HUES48 (cell line): ENCODE results near the gene CTSK.
"Not testable (repeated sequence)": the region's sequence is repeated elsewhere in the genome, so short reads cannot be mapped to it uniquely, and the experiment has no call there.

Experiments used
- H3K27ac ChIP-seq: one replicate; pipeline ENCODE4 v1.7.0; 2013; ENCODE audit warnings: low read depth, low read length, inconsistent platforms
- H3K27me3 ChIP-seq: 2 replicates; pipeline ENCODE4 v1.6.1; 2013; ENCODE audit warnings: mild to moderate bottlenecking, low read length; ENCODE audit not compliant: control insufficient read depth, insufficient read depth
- H3K36me3 ChIP-seq: 2 replicates; pipeline ENCODE4 v1.6.1; 2013; ENCODE audit warnings: low read length; ENCODE audit not compliant: control insufficient read depth, insufficient read depth
- H3K4me1 ChIP-seq: 2 replicates; pipeline ENCODE4 v1.6.1; 2013; ENCODE audit warnings: mild to moderate bottlenecking, low read length; ENCODE audit not compliant: control insufficient read depth, insufficient read depth
- H3K4me3 ChIP-seq: 2 replicates; pipeline ENCODE4 v1.5.1; 2013; ENCODE audit warnings: mild to moderate bottlenecking, low read depth, low read length
- H3K9ac ChIP-seq: 2 replicates; pipeline ENCODE4 v1.6.1; 2013; ENCODE audit warnings: mild to moderate bottlenecking, low read depth, low read length, moderate library complexity
- H3K9me3 ChIP-seq: 2 replicates; pipeline ENCODE4 v1.6.1; 2013; ENCODE audit warnings: low read length; ENCODE audit not compliant: control insufficient read depth, insufficient read depth

CTSK gene

GRCh38 chr1:150778409-150778808, 29.7 kb downstream of the CTSK start:
- H3K36me3 ChIP-seq = no peaks in the 10 kb centered on the region
- H3K27me3 ChIP-seq = no peaks in the 10 kb centered on the region
- H3K4me1 ChIP-seq = no peaks in the 10 kb centered on the region
- no peak overlapping the region for H3K9ac ChIP-seq
- no peak overlapping the region for H3K27ac ChIP-seq
- no peak overlapping the region for H3K4me3 ChIP-seq
- peaks cover 5% of the 10 kb centered on the region for H3K9me3 ChIP-seq

- Histone ChIP-seq H3K27me3 (no peaks in the 10 kb centered on the region), H3K36me3 (no peaks in the 10 kb centered on the region), H3K9me3 (peaks cover 5% of the 10 kb centered on the region), H3K27ac (no peak overlapping the region), H3K4me3 (no peak overlapping the region), H3K9ac (no peak overlapping the region), H3K4me1 (no peaks in the 10 kb centered on the region)
Observed at GRCh38 chr1:150777544-150777943, 30.5 kb downstream of the CTSK start.

GRCh38 chr1:150775931-150776505, 32.0 kb downstream of the CTSK start:
- H3K27ac ChIP-seq, H3K27me3 ChIP-seq, H3K9ac ChIP-seq, H3K4me1 ChIP-seq, H3K4me3 ChIP-seq, H3K9me3 ChIP-seq, H3K36me3 ChIP-seq: not testable (repeated sequence)

GRCh38 chr1:150775276-150775675, 32.8 kb downstream of the CTSK start:
- Histone ChIP-seq H3K36me3 (no peaks in the 10 kb centered on the region), H3K27ac (no peak overlapping the region), H3K27me3 (no peaks in the 10 kb centered on the region), H3K9me3 (peaks cover 3% of the 10 kb centered on the region), H3K4me1 (no peaks in the 10 kb centered on the region), H3K9ac (no peak overlapping the region), H3K4me3 (no peak overlapping the region)

GRCh38 chr1:150772326-150772725, 35.7 kb downstream of the CTSK start:
- H3K27ac ChIP-seq = no peak overlapping the region
- no peaks in the 10 kb centered on the region for H3K36me3 ChIP-seq
- H3K4me1 ChIP-seq = no peaks in the 10 kb centered on the region
- H3K9me3 ChIP-seq = no peaks in the 10 kb centered on the region
- H3K27me3 ChIP-seq = no peaks in the 10 kb centered on the region
- H3K9ac ChIP-seq = no peak overlapping the region
- no peak overlapping the region for H3K4me3 ChIP-seq

GRCh38 chr1:150767704-150768103, 40.4 kb downstream of the CTSK start:
- not testable (repeated sequence) for H3K27ac ChIP-seq, H3K4me3 ChIP-seq, H3K27me3 ChIP-seq, H3K36me3 ChIP-seq, H3K9me3 ChIP-seq, H3K4me1 ChIP-seq, H3K9ac ChIP-seq

- not testable (repeated sequence) for H3K9ac ChIP-seq, H3K9me3 ChIP-seq, H3K27me3 ChIP-seq, H3K4me1 ChIP-seq, H3K4me3 ChIP-seq, H3K36me3 ChIP-seq, H3K27ac ChIP-seq
Observed at GRCh38 chr1:150765977-150766301, 42.1 kb downstream of the CTSK start.

GRCh38 chr1:150765296-150765976, 42.6 kb downstream of the CTSK start, which contains the start of gene CTSS:
Gene CTSS, minus strand, starts transcription at chr1:150765778. Its CDS starts 1,015 bp downstream, at chr1:150764763.
- H3K27me3 ChIP-seq = no peaks in the 10 kb centered on the region
- no peak within 1 kb of the TSS for H3K27ac ChIP-seq
- H3K4me3 ChIP-seq = no peak within 1 kb of the TSS
- H3K4me1 ChIP-seq = no peaks in the 10 kb centered on the region
- no peak within 1 kb of the TSS for H3K9ac ChIP-seq
- no peaks in the 10 kb centered on the region for H3K36me3 ChIP-seq
- 0 out of 2 replicates have a peak, but pooled peaks cover 3% of the 10 kb centered on the region for H3K9me3 ChIP-seq

- no peak overlapping the region for H3K4me3 ChIP-seq
- no peaks in the 10 kb centered on the region for H3K27me3 ChIP-seq
- no peak overlapping the region for H3K9ac ChIP-seq
- H3K9me3 ChIP-seq = 0 out of 2 replicates have a peak, but pooled peaks cover 6% of the 10 kb centered on the region
- H3K4me1 ChIP-seq = no peaks in the 10 kb centered on the region
- no peak overlapping the region for H3K27ac ChIP-seq
- H3K36me3 ChIP-seq = no peaks in the 10 kb centered on the region
Observed at GRCh38 chr1:150764617-150765101, 43.4 kb downstream of the CTSK start.

- no peaks in the 10 kb centered on the region for H3K36me3 ChIP-seq
- H3K27me3 ChIP-seq = no peaks in the 10 kb centered on the region
- H3K9ac ChIP-seq = no peak overlapping the region
- H3K9me3 ChIP-seq = 0 out of 2 replicates have a peak, but pooled peaks cover 6% of the 10 kb centered on the region
- H3K4me3 ChIP-seq = no peak overlapping the region
- no peaks in the 10 kb centered on the region for H3K4me1 ChIP-seq
- no peak overlapping the region for H3K27ac ChIP-seq
Observed at GRCh38 chr1:150763018-150763417, 45.0 kb downstream of the CTSK start.

GRCh38 chr1:150762552-150762951, 45.5 kb downstream of the CTSK start:
- H3K4me3 ChIP-seq = no peak overlapping the region
- no peak overlapping the region for H3K27ac ChIP-seq

More at GRCh38 chr1:150762552-150762951, 45.5 kb downstream of the CTSK start:
- Histone ChIP-seq H3K9me3 (0 out of 2 replicates have a peak, but pooled peaks cover 6% of the 10 kb centered on the region), H3K27me3 (no peaks in the 10 kb centered on the region), H3K4me1 (no peaks in the 10 kb centered on the region), H3K9ac (no peak overlapping the region), H3K36me3 (no peaks in the 10 kb centered on the region)
